Measurements from ENCODE around the gene EMSY. TPM values are rescaled to one million over a fixed set of nuclear protein-coding genes. Genes with fewer than 3 reads are reported as not detected.

EMSY gene
- total RNA-seq, 6 experiments from 2014 or later = 6.1 to 15.2 (median 7.2) TPM

- H3K4me1 ChIP-seq = no peaks in the 10 kb centered on the region
- no peak for DNase-seq
Measured at GRCh38 chr11:76493626-76494539, 49.1 kb downstream of the EMSY start.

DNA sequence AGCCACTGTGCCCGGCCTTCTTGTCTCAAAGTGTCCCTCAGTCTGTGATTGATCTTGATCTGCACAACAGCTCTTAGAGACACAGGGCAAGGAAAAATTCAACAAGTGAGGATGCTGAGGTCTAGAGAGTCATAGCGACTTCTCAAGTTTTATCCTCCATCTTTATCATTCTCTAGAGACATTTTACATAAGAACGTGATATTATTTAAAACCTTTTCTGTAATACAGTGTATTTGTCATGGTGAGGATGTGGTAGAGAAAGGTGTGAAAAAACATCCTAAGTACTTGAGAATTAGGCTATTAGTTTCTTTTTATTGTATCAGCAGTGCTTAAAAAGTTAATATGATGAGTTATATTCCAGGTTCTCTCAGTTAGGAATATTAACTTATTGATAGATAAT is 50.2 kb downstream of the EMSY start:
- ATAC-seq = no peak
- TF ChIP-seq, protein P1, sequence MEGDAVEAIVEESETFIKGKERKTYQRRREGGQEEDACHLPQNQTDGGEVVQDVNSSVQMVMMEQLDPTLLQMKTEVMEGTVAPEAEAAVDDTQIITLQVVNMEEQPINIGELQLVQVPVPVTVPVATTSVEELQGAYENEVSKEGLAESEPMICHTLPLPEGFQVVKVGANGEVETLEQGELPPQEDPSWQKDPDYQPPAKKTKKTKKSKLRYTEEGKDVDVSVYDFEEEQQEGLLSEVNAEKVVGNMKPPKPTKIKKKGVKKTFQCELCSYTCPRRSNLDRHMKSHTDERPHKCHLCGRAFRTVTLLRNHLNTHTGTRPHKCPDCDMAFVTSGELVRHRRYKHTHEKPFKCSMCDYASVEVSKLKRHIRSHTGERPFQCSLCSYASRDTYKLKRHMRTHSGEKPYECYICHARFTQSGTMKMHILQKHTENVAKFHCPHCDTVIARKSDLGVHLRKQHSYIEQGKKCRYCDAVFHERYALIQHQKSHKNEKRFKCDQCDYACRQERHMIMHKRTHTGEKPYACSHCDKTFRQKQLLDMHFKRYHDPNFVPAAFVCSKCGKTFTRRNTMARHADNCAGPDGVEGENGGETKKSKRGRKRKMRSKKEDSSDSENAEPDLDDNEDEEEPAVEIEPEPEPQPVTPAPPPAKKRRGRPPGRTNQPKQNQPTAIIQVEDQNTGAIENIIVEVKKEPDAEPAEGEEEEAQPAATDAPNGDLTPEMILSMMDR (IDR thresholded peaks at IDR 0.05) = no peak
- no peak for TF ChIP-seq POLR2A (IDR thresholded peaks at IDR 0.05)
- intact Hi-C loops (cut with DNase I) = no loop called here
- Histone ChIP-seq H3K36me3 (no peaks in the 10 kb centered on the region), H3K27ac (no peak overlapping the region), H3K27me3 (no peaks in the 10 kb centered on the region), H3K4me1 (no peaks in the 10 kb centered on the region), H3K9me3 (no peaks in the 10 kb centered on the region), H3K4me3 (no peak overlapping the region)
- no peak for DNase-seq
- 94% methylated on average over 3 of the region's 3 CpGs for WGBS (ENCODE audit: insufficient coverage, low coverage, low lambda C conversion rate, missing lambda C conversion rate)

More at GRCh38 chr11:76493626-76494539, 49.1 kb downstream of the EMSY start:
- 96% methylated on average over 11 of the region's 25 CpGs for WGBS (ENCODE audit: insufficient coverage, low coverage, low lambda C conversion rate, missing lambda C conversion rate)
- intact Hi-C loops (cut with DNase I) = no loop called here
- H3K4me3 ChIP-seq = no peak overlapping the region
- no peak for ATAC-seq
- no peaks in the 10 kb centered on the region for H3K27me3 ChIP-seq
- no peak for TF ChIP-seq POLR2A (IDR thresholded peaks at IDR 0.05)
- TF ChIP-seq, protein P1 (IDR thresholded peaks at IDR 0.05) = no peak
- no peaks in the 10 kb centered on the region for H3K36me3 ChIP-seq
- H3K9me3 ChIP-seq = no peaks in the 10 kb centered on the region
- no peak overlapping the region for H3K27ac ChIP-seq

DNA sequence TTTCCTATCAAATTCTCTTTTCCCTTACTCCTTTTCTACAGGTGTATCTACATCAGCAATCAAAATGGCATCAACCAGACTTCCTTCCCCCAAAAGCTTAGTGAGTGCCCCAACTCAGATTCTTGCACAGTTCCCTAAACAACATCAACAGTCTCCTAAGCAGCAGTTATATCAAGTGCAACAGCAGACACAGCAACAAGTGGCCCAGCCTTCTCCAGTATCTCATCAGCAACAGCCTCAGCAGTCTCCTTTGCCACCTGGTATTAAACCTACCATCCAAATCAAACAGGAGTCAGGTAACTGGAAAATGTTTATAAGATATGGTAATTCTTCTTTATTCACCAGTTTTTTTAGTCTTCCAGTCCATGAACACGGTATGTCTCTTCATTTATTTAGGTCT is 51.4 kb downstream of the EMSY start:
- 100% methylated on average over 1 of the region's 1 CpG for WGBS (ENCODE audit: insufficient coverage, low coverage, low lambda C conversion rate, missing lambda C conversion rate)
- H3K9me3 ChIP-seq = no peaks in the 10 kb centered on the region
- no peaks in the 10 kb centered on the region for H3K36me3 ChIP-seq
- ATAC-seq (no peak), DNase-seq (no peak)
- H3K27ac ChIP-seq = no peak overlapping the region
- no peaks in the 10 kb centered on the region for H3K4me1 ChIP-seq
- intact Hi-C loops (cut with DNase I) = no loop called here
- no peak for TF ChIP-seq POLR2A (IDR thresholded peaks at IDR 0.05)
- TF ChIP-seq, protein P1 (IDR thresholded peaks at IDR 0.05) = no peak
- H3K27me3 ChIP-seq = no peaks in the 10 kb centered on the region
- H3K4me3 ChIP-seq = no peak overlapping the region

GRCh38 chr11:76501526-76502202 is 56.8 kb downstream of the EMSY start:
- ATAC-seq = no peak
- WGBS (ENCODE audit: insufficient coverage, low coverage, low lambda C conversion rate, missing lambda C conversion rate) = 98% methylated on average over 5 of the region's 5 CpGs

More at GRCh38 chr11:76501526-76502202, 56.8 kb downstream of the EMSY start:
- H3K27me3 ChIP-seq = no peaks in the 10 kb centered on the region
- no peak overlapping the region for H3K4me3 ChIP-seq
- H3K4me1 ChIP-seq = no peaks in the 10 kb centered on the region
- intact Hi-C loops (cut with DNase I) = no loop called here
- no peaks in the 10 kb centered on the region for H3K36me3 ChIP-seq
- no peaks in the 10 kb centered on the region for H3K9me3 ChIP-seq
- DNase-seq = no peak
- TF ChIP-seq POLR2A (IDR thresholded peaks at IDR 0.05) = no peak
- TF ChIP-seq, protein P1 (IDR thresholded peaks at IDR 0.05) = no peak
- H3K27ac ChIP-seq = no peak overlapping the region

Measured in right lobe of liver (tissue), 6 donors.